SW480 (cell line): ENCODE data around the gene PLEKHA3.
"Not testable (repeated sequence)": the region's sequence is repeated elsewhere in the genome, so short reads cannot be mapped to it uniquely, and the experiment has no call there.

Source experiments
- DNase-seq: peaks from one replicate; pipeline ENCODE4 v3.0.0-alpha.2; 2016; ENCODE audit warnings: low spot score

The PLEKHA3 gene

DNA sequence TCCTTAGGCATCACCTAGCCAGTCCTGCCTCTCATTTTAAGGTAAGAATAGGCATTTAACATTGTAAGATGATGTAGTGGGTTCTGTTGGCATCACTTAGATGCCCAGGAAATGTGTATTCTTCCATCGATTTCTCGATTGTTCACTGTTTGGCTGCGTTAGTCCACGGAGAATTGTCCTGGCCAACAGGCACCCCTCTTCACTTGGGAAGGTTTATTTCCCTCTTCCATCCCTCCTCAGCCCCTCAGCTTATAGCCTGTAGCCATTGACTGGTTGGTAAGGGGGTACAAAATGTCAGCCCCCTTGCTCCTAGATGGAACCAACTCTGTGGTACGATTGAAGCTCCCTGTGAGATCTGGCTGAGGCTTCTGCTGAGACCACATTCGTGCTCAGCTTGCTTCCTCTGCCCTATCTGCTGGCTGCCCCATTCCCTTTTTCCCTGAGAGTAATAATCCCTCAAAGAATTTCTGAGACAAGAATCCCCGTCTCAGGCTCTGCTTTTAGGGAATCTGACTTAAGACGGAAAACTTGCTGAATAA is 43.4 kb downstream of the PLEKHA3 start:
- DNase-seq, result no peak

DNA sequence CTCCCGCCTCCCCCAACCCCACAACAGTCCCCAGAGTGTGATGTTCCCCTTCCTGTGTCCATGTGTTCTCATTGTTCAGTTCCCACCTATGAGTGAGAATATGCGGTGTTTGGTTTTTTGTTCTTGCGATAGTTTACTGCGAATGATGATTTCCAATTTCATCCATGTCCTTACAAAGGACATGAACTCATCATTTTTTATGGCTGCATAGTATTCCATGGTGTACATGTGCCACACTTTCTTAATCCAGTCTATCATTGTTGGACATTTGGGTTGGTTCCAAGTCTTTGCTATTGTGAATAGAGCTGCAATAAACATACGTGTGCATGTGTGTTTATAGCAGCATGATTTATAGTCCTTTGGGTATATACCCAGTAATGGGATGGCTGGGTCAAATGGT is 44.8 kb downstream of the PLEKHA3 start:
- DNase-seq, result not testable (repeated sequence)

DNA sequence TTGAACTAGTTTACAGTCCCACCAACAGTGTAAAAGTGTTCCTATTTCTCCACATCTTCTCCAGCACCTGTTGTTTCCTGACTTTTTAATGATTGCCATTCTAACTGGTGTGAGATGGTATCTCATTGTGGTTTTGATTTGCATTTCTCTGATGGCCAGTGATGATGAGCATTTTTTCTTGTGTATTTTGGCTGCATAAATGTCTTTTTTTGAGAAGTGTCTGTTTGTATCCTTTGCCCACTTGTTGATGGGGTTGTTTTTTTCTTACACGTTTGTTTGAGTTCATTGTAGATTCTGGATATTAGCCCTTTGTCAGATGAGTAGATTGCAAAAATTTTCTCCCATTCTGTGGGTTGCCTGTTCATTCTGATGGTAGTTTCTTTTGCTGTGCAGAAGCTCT is 45.2 kb downstream of the PLEKHA3 start:
- not testable (repeated sequence) for DNase-seq

DNA sequence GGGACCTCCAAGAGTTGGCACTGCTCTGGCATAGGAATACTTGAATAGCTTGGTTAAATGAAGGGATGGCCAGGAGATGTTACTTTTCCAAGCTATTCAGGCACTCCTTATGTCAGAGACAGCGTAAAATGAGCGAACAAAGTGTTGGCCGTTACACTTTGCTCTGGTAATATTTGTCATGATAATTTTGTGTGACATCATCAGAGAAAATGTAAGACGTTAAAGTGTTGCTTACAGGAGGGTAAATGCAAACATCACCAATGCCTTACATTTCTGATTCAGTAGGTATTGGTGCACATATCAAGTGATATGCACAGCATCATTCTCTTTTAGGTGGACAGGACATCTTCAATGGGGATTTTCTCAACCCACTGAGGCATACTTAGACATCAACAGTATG is 46.0 kb downstream of the PLEKHA3 start:
- DNase-seq, result no peak

DNA sequence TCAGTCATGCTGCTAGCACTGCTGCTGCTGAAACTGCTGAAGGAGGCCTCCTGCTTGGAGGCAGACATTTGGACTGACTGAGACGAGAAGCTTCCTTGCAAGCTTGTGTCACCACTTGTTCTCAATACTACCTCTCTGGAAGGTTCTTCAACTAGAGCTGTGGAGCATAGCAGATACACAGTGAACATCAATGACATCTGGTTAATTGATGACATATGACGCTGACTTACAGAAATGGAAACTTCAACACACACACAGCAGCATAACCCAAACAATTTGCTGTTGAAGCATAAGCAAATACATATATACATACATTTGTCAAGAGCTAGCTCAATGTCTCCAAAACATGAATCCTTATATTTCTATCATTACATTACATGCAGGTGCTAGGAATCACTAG is 47.3 kb downstream of the PLEKHA3 start:
- no peak for DNase-seq

DNA sequence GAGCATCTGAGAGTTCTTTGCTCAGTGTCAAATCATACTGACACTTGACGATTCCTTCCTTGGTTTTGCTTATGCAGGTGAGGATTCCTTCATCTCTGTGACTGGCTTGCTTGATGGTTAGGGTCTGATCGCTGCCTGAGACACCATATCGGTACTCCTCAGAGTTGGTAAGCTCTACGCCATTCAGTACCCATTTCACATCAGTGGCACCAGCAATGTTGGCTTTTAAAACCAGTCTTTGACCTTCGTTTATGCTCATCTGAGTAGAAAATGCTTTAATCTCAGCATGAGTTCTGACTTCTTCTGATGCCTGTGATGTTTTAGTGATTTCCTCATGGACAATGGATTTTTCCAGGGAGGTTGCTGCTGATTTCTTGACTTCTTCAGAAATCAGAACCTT is 48.4 kb downstream of the PLEKHA3 start:
- DNase-seq, result no peak

DNA sequence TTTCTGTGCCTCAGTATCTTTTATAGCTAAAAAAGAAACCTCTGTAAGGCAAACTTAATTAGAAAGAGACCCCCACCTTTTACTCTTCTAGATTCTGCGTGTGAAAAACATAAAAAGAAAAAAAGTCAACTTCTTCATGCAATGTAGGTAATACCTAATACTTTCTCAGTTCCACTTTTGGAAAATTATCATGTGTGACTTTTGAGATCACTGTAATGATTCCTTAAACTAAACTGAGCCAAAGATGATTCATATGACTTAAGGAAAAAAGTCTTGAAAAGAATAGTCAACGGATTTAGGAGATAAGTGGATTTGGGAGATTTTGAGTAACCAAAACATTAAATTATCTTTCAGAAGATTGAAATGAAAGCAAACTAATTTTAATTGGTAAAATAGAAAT is 48.9 kb downstream of the PLEKHA3 start:
- no peak for DNase-seq

DNA sequence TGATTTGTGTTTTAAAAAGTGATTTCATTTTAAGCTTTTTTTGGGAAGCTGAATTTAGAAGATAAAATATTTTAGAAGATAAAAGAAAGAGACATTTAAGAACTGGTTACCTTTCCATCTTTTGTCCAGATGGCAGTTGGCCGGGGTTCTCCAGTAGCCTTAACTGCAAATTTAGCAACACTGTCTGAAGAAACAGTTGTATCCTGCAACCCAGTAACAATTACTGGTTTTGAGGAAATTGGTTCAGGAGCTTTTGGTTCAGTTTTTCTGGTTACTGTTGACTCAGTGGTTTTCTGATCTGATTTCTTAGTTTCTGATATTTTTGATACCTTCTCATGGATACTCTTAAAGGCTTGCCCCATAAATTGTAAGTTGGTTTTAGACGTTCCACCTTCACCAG is 49.9 kb downstream of the PLEKHA3 start:
- DNase-seq, result no peak

DNA sequence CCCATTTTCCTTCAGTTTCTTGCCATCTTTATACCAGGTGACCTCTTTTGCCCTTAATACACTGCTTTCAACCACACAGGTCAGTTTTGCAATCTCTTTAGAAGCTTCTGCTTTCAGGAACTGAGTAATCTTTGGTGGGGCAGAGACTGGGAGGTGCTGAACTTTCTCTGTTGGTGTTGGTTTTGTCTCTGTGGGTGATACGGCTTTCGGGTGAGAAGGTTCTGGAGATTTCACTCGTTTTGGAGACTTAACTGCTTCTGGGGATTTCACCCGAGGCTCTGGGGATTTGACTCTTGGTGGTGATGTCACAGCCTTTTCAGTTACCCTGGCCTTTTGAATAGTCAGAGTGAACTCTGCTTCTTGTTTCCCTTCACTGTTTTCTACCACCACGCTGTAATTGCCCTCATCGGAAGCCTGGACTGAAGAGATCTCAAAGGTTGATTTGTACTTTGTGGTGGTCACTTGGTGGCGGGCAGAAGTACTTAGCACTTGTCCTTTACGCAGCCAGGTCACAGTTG is 50.4 kb downstream of the PLEKHA3 start:
- DNase-seq, result no peak

DNA sequence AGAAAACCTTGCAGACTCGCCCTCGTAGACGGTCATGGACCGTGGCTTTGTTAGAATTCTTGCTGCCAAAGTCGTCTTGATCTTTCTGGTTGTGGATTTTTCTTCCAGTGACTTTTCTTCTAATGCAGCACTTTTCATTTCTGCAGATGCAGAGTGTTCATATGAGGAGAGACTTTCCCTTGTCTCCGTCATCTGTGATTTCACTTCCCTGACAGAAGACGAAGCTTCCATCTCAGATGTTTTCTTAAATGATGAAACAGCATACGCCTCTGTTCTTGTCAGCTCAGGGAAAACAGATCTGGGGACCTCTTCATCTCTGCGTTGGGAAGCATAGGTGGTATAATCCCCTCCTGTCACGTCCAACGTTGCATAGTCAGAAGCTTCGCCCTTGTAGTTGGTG is 50.9 kb downstream of the PLEKHA3 start:
- DNase-seq, result no peak

DNA sequence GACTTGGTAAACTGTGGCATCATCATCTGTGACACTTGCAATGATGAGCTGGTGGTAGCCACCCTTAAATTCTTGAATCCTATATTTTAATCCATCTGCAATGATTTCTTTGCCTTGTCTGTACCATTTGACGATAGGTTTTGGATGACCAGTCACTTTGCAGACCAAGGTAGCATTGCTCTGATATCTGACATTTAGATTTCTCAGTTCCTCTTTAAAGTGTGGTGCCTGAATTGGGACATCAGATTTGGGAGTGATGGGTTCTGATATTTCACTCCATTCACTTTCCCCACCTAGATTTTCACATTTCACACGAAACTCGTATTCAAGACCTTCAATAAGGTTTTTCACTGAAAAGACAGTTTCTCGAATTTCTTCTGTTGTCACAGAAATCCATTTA is 55.8 kb downstream of the PLEKHA3 start:
- no peak for DNase-seq

DNA sequence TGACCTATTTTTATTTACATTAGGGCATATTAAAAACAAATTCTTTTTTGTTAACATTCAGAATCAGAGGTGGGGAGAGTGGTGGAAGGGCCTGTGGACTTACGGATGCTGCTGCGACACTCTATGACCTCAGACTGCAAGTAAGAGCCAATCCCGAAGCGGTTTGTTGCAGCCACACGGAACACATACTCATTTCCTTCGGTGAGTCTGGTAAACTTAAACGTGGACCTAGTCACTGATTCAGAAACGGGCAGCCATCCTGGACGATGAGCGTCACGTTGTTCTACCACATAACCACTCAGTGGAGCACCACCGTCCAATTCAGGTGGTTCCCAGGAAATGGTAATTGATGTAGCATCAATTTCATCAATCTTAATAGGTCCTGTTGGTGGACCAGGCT is 61.9 kb downstream of the PLEKHA3 start:
- no peak for DNase-seq

DNA sequence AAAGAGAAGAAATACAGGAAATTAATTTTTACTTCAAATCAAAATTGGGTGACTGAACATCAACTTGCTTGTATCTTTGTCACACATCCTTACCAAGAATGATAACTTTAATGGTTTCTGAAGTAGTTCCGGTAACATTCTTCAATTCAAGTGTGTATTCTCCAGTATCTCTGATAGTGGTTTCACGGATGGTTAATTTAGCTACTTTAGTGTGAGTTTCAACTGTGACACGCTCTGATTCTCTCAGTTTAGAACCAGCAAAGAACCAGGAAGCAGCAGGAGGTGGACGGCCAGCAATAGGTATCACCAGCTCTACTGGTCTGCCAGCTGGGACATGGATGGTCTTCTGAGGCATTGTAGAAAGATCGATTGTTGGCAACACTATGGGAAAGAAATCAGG is 62.3 kb downstream of the PLEKHA3 start:
- DNase-seq, result no peak

DNA sequence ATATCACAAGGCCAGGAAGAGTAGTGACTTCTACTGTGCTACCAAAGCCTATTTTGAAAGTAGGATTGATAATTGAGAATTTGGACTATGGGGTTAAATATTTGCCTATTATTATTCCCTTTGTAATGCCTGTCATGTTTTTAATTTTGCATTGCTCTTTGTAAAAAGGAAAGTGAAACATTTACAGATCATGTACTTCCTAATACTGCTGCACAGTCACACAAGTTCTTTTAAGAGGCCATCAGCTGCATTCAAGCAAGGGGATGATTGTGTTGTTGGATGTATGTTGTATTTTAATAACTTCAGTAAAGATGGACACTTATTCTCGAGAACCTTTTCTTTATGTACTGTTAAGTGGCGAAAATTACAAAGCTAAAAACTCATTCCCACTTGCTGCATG is 70.1 kb downstream of the PLEKHA3 start:
- no peak for DNase-seq

DNA sequence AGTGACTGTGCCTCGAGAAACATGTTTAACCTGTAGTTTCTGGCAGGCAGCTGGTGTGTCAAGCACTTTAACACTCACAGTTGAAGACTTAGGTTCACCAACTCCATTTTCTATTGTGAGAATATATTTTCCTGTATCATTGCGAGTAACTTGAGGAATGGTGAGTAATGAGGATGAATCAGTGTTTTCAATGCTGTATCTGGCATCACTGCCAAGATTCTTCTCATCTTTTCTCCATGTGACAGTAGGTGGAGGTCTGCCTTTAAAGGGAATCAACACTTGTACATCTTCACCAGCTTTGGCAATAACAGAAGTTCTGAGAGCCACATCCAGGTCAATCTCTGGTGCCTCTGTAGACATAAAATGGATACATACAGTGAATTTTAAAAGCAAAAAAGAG is 72.8 kb downstream of the PLEKHA3 start:
- DNase-seq, result no peak
